ENCODE measurements around the gene UPF3A. TPM values are rescaled to one million over a fixed set of nuclear protein-coding genes. Genes with fewer than 3 reads are reported as not detected.
"Not testable (repeated sequence)": the region's sequence is repeated elsewhere in the genome, so short reads cannot be mapped to it uniquely, and the experiment has no call there.

Gene UPF3A
- total RNA-seq, 2 donors from 2014 or later, result 14.1 to 20.7 TPM

DNA sequence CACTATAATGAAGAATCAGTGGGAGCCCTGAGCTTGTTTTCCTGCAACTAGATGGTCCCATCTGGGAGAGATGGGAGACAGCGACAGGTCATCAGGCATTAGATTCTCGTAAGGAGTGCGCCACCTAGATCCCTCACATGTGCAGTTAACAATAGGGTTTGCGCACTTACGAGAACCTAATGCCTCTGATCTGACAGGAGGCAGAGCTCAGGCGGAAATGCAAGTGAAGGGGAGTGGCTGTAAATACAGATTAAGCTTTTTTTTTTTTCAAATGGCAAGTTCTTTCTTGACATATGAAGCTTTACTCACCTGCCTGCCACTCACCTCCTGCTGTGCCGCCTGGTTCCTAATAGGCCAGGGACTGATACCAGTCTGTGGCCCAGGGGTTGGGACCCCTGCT lies 32.3 kb upstream of the UPF3A start:
- H3K36me3 ChIP-seq, result peaks cover 85% of the 10 kb centered on the region
- no peak overlapping the region for H3K27ac ChIP-seq

DNA sequence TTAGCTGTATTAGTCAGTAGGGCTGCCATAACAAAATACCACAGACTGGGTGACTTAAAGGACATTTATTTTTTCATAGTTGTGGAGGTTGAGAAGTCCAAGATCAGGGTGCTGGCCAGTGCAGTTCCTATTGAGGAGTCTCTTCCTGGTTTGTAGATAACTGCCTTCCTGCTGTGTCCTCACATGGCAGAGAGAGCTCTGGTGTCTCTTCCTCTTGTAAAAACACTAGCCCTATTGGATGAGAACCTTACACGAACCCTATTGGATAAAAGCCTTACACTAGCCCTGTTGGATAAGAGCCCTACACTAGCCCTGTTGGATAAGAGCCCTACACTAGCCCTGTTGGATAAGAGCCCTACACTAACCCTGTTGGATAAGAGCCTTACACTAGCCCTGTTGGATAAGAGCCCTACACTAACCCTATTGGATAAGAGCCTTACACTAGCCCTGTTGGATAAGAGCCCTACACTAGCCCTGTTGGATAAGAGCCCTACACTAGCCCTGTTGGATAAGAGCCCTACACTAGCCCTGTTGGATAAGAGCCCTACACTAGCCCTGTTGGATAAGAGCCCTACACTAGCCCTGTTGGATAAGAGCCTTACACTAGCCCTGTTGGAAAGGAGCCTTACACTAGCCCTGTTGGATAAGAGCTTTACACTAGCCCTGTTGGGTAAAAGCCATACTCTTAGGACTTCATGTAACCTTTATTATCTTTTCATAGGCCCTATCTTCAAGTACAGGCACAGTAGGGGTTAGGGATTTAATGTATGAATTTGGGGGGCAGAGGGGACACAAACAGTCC lies 29.6 kb upstream of the UPF3A start:
- not testable (repeated sequence) for H3K4me1 ChIP-seq; DNase-seq (ENCODE audit: low spot score); H3K27ac ChIP-seq; H3K27me3 ChIP-seq; H3K9me3 ChIP-seq; H3K4me3 ChIP-seq
- H3K36me3 ChIP-seq, result peaks cover 73% of the 10 kb centered on the region

More for the DNA sequence above, 32.3 kb upstream of the UPF3A start:
- Histone ChIP-seq H3K9me3 (no peaks in the 10 kb centered on the region), H3K4me3 (no peak overlapping the region), H3K4me1 (no peaks in the 10 kb centered on the region), H3K27me3 (no peaks in the 10 kb centered on the region)
- DNase-seq (ENCODE audit: low spot score), result no peak
- TF ChIP-seq, protein P1, sequence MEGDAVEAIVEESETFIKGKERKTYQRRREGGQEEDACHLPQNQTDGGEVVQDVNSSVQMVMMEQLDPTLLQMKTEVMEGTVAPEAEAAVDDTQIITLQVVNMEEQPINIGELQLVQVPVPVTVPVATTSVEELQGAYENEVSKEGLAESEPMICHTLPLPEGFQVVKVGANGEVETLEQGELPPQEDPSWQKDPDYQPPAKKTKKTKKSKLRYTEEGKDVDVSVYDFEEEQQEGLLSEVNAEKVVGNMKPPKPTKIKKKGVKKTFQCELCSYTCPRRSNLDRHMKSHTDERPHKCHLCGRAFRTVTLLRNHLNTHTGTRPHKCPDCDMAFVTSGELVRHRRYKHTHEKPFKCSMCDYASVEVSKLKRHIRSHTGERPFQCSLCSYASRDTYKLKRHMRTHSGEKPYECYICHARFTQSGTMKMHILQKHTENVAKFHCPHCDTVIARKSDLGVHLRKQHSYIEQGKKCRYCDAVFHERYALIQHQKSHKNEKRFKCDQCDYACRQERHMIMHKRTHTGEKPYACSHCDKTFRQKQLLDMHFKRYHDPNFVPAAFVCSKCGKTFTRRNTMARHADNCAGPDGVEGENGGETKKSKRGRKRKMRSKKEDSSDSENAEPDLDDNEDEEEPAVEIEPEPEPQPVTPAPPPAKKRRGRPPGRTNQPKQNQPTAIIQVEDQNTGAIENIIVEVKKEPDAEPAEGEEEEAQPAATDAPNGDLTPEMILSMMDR (IDR thresholded peaks at IDR 0.05), result no peak

DNA sequence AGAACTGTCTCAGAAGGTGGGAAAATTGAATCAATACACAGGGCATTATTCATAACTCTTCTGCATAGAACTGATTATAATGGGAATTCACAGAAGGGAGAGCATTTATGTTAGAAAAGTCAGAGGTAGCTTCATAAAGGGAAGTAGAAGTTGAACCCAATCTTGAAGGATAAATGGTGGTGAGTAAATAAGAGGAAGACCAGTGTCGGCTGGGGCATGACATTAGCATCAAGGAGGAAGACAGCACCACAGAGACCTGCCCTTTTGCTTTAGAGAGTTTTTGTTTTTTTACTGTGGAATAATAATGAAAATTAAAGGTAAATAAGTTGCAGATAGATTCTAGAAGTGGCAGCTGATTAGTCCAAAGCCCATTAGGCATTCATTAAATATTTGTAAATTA lies 24.9 kb upstream of the UPF3A start:
- H3K36me3 ChIP-seq, result peaks cover 64% of the 10 kb centered on the region
- H3K27ac ChIP-seq, result no peak overlapping the region
- TF ChIP-seq, protein P1 (IDR thresholded peaks at IDR 0.05), result no peak
- no peaks in the 10 kb centered on the region for H3K27me3 ChIP-seq
- H3K9me3 ChIP-seq, result no peaks in the 10 kb centered on the region
- H3K4me1 ChIP-seq, result peaks cover 0 to 17% of the 10 kb centered on the region in 2 donors
- H3K4me3 ChIP-seq, result no peak overlapping the region
- DNase-seq (ENCODE audit: low spot score), result no peak

DNA sequence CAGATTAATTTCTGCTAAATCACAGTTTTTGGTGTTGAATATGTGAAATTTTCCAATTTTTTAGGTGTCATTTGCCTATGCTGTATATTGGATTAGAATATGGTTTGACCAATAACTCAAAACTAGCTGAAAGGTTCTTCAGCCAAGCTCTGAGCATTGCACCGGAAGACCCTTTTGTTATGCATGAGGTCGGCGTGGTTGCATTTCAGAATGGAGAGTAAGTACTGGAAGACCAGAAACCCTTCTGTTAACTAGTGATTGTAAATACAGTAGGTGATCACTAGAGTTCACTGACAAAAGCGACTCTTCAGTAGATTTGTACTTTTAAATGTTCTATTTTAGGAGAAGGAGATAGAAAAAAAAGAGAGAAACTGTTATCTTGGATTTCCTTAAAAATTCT lies 24.4 kb upstream of the UPF3A start:
- Histone ChIP-seq H3K4me3 (no peak overlapping the region), H3K36me3 (peaks cover 59% of the 10 kb centered on the region), H3K4me1 (peaks cover 0 to 17% of the 10 kb centered on the region in 2 donors), H3K27me3 (no peaks in the 10 kb centered on the region), H3K27ac (no peak overlapping the region), H3K9me3 (no peaks in the 10 kb centered on the region)
- TF ChIP-seq, protein P1 (IDR thresholded peaks at IDR 0.05), result no peak
- DNase-seq (ENCODE audit: low spot score), result no peak

DNA sequence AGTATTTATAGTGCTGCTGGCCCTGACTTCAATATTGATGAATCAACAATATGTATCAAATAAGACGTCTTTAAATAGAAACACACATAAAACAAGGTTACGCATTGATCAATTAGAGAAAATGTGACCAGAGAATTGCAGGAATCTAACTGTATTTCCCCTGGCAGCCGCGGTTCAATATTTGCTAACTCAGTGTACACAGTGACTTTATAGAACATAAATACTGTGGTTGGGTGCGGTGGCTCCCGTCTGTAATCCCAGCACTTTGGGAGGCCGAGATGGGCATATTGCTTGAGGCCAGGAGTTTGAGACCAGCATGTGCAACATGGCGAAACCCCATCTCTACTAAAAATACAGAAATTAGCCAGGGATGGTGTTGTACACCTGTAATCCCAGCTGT lies 22.8 kb upstream of the UPF3A start:
- no peaks in the 10 kb centered on the region for H3K27me3 ChIP-seq
- H3K27ac ChIP-seq, result no peak overlapping the region
- TF ChIP-seq, protein P1 (IDR thresholded peaks at IDR 0.05), result no peak
- H3K36me3 ChIP-seq, result peaks cover 67% of the 10 kb centered on the region
- H3K9me3 ChIP-seq, result no peaks in the 10 kb centered on the region
- DNase-seq (ENCODE audit: low spot score), result no peak
- H3K4me3 ChIP-seq, result no peak overlapping the region
- peaks cover 0 to 17% of the 10 kb centered on the region in 2 donors for H3K4me1 ChIP-seq

DNA sequence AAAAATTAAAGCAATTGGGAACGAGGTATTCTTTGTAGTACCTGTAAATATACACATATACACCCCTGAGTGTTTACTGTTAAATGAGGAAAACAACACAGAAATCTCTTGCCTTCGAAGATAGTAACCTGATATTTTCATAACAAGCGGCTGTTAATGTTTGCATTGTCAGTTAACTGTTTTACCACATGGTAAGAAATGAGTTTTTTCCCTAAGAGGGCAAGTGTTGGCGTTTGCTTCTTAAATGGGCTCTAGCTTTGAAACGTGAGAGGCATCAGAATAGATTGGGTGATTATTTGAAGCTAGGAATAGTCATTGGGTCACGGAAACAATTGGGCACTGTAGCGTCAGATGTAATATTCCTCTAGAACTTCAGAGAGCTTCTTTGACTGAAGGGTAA lies 22.0 kb upstream of the UPF3A start:
- no peaks in the 10 kb centered on the region for H3K27me3 ChIP-seq
- peaks cover 0 to 17% of the 10 kb centered on the region in 2 donors for H3K4me1 ChIP-seq
- H3K9me3 ChIP-seq, result no peaks in the 10 kb centered on the region
- no peak overlapping the region for H3K27ac ChIP-seq
- H3K4me3 ChIP-seq, result no peak overlapping the region
- no peak for DNase-seq (ENCODE audit: low spot score)
- H3K36me3 ChIP-seq, result peaks cover 71% of the 10 kb centered on the region
- TF ChIP-seq, protein P1 (IDR thresholded peaks at IDR 0.05), result no peak
